Neutrophil (primary cell): Measurements from ENCODE around the gene RAP1B.
A peak's percentile ranks its signal among the peaks of the same experiment; 100 is the strongest.

Source experiments
- H3K27ac ChIP-seq: fragments of 200-600 bp; sonication (generic); 2 replicates; pipeline ENCODE4 v1.5.1; 2016; ENCODE audit warnings: mild to moderate bottlenecking, moderate library complexity
- H3K27me3 ChIP-seq: fragments of 200-600 bp; sonication (generic); 2 replicates; pipeline ENCODE4 v1.6.0; 2016; ENCODE audit warnings: mild to moderate bottlenecking
- H3K36me3 ChIP-seq: fragments of 200-600 bp; sonication (generic); 2 replicates; pipeline ENCODE4 v1.5.1; 2017
- H3K4me1 ChIP-seq, 2 experiments: fragments of 200-600 bp in 1 of 2; sonication (generic) in 1 of 2; 1 replicate in 1 of 2; 2 replicates in 1 of 2; pipeline versions ENCODE4 v1.5.1 to v1.6.1; 2013 to 2016; ENCODE audit warnings: low read depth in 1 of 2, low read length in 1 of 2, mild to moderate bottlenecking in 1 of 2, moderate library complexity in 1 of 2; ENCODE audit not compliant: control insufficient read depth in 1 of 2, insufficient read depth in 1 of 2
- H3K4me3 ChIP-seq, 2 experiments: fragments of 200-600 bp in 1 of 2; sonication (generic) in 1 of 2; 1 replicate in 1 of 2; 2 replicates in 1 of 2; pipeline ENCODE4 v1.5.1; 2013 to 2016; ENCODE audit warnings: low read depth in 1 of 2, low read length in 1 of 2, mild to moderate bottlenecking in 1 of 2, moderate library complexity in 1 of 2
- H3K9me3 ChIP-seq: fragments of 200-600 bp; sonication (generic); 2 replicates; pipeline ENCODE4 v1.5.1; 2016
- TF ChIP-seq, protein P1 (sequence below): fragments of 200-600 bp; sonication (generic); IDR thresholded peaks from 2 replicates; pipeline ENCODE4 v1.5.1; 2016; ENCODE audit warnings: antibody characterized with exemption

Gene RAP1B

DNA sequence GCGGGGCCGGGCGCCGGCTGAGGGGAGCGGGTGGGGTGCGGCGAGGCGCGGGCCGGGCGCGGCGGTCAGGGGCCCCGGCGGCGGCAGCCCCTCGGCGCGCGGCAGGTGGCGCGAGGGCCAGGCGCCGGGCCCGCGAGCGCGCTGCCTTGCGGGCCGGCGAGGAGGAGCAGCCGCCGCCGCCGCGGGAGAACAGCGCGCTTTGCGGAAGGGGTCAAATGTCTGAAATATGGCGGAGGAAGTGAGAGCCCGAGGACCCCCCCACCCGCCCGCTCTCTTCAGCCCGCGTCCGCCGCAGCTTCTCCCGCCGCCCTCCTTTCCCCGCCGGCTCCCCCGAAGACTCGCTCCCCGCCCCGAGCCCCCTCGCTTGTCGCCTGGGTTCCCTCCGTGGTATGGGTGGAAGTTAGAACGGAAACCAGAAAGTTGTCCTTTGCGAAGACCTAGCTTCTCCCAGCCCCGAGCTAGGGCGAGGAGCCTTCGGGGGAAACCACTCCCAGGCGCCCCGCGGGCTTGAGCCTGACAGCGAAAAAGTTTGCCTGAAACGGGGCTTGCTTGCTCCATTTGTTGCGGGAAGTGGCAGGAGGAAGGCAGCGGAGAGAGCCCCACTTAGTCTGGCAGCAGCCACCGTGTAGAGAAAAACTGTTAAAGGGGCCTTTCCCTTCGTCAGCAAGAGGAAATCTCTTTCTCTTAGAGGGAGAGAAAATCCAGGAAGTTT, 551 bp downstream of the RAP1B start:
- Histone ChIP-seq H3K27me3 (no peaks in the 10 kb centered on the region), H3K9me3 (no peaks in the 10 kb centered on the region), H3K36me3 (no peaks in the 10 kb centered on the region), H3K4me3 (peak overlapping the region; percentile 73 to 94), H3K27ac (peak overlapping the region; percentile 92), H3K4me1 (peaks cover 47 to 51% of the 10 kb centered on the region in 2 experiments)
- TF ChIP-seq, protein P1, sequence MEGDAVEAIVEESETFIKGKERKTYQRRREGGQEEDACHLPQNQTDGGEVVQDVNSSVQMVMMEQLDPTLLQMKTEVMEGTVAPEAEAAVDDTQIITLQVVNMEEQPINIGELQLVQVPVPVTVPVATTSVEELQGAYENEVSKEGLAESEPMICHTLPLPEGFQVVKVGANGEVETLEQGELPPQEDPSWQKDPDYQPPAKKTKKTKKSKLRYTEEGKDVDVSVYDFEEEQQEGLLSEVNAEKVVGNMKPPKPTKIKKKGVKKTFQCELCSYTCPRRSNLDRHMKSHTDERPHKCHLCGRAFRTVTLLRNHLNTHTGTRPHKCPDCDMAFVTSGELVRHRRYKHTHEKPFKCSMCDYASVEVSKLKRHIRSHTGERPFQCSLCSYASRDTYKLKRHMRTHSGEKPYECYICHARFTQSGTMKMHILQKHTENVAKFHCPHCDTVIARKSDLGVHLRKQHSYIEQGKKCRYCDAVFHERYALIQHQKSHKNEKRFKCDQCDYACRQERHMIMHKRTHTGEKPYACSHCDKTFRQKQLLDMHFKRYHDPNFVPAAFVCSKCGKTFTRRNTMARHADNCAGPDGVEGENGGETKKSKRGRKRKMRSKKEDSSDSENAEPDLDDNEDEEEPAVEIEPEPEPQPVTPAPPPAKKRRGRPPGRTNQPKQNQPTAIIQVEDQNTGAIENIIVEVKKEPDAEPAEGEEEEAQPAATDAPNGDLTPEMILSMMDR = no peak

DNA sequence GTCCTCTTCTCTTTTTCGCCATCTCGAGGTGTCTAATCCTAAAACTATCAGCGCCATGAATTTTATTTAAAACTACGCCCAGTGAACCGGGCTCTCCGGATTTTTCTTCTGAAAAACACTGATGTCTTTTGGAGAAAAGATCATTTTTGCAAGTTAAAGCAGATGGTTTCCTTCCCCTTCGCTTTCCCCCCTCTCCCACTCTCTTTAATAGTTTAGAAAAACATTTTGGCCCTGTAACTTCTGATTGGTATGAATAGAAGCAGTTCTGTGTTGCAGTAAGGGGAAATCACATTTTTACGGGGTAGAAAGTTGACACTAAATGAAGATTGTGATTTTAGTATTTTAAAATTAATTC, 1.1 kb downstream of the RAP1B start:
- Histone ChIP-seq H3K4me3 (peak overlapping the region; percentile 73 to 94), H3K9me3 (no peaks in the 10 kb centered on the region), H3K36me3 (no peaks in the 10 kb centered on the region), H3K27me3 (no peaks in the 10 kb centered on the region), H3K27ac (peak overlapping the region; percentile 92), H3K4me1 (peaks cover 51 to 52% of the 10 kb centered on the region in 2 experiments)
- TF ChIP-seq, protein P1 = no peak

DNA sequence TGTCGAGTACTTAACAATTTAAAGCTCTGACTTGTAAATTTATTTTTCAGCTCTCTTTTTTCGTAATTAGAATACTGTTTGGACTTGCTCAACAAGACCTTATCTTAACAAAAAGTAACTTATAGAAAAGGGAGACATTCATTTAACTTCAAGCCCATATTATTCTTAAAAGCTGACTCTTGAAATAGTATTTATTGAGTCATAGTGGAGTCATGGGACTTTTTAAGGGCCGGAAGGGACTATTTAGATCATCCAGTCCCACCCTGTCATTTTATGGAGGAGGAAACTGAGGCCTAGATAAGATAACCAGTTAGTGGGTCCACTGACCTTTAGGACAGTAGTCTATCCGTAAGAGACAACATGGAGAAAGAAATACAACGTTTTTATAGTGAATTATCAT, 1.5 kb downstream of the RAP1B start:
- Histone ChIP-seq H3K36me3 (no peaks in the 10 kb centered on the region), H3K9me3 (no peaks in the 10 kb centered on the region), H3K4me1 (peaks cover 53 to 55% of the 10 kb centered on the region in 2 experiments), H3K27me3 (no peaks in the 10 kb centered on the region), H3K27ac (peak overlapping the region; percentile 92), H3K4me3 (peak overlapping the region; percentile 73 to 94)
- TF ChIP-seq, protein P1 = no peak

DNA sequence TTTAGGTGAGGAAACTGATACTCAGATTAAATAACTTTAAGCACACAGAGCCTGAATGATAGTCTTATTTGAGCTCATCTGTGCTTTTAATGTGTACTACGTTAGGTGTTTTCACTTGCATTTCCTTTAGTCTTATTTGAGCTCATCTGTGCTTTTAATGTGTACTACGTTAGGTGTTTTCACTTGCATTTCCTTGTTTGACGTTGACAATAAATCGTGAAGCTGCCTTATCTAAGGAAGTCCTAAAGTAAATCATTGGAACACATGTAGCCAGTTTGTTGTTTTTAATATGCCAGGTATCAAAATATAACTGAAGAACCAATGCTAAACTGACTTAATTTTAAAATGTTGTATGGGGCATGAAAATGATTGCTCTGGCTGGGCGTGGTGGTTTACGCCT, 2.0 kb downstream of the RAP1B start:
- H3K4me1 ChIP-seq = peaks cover 54 to 60% of the 10 kb centered on the region in 2 experiments
- TF ChIP-seq, protein P1 = no peak
- H3K9me3 ChIP-seq = no peaks in the 10 kb centered on the region

DNA sequence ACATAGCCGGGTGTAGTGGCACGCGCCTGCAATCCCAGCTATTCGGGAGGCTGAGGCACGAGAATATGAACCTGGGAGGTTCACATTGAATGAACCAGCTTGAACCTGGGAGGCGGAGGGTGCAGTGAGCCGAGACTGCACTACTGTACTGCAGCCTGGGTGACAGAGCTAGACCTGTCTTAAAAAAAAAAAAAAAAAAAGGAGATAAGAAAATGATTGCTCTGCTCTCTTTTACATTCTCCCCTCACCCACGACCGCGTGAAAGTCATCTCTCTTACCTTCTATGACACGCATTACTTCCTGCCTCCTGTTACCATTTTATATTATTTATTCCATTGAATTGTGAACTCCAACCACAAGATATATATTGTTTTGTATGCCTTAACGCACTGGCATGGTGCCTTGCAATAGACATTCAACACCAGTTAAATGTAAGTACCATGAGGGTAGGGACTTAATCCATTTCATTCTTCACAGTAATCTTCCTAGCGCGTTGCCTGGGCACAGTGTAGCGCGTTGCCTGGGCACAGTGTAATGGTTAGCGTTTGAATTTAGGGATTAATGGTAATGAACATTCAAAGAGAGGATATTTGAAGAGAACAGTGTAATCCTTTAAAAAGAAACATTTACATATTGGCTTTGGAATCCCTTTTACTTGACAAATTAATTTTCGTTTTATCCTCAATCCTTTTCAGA, 2.7 kb downstream of the RAP1B start:
- peak overlapping the region; percentile 92 for H3K27ac ChIP-seq
- no peaks in the 10 kb centered on the region for H3K36me3 ChIP-seq
- TF ChIP-seq, protein P1 = no peak
- H3K4me3 ChIP-seq = peak overlapping the region; percentile 73 to 94
- H3K4me1 ChIP-seq = peaks cover 61 to 62% of the 10 kb centered on the region in 2 experiments
- H3K9me3 ChIP-seq = no peaks in the 10 kb centered on the region
- H3K27me3 ChIP-seq = no peaks in the 10 kb centered on the region

More for the DNA sequence above, 2.0 kb downstream of the RAP1B start:
- H3K27me3 ChIP-seq = no peaks in the 10 kb centered on the region
- peak overlapping the region; percentile 73 to 94 for H3K4me3 ChIP-seq
- no peaks in the 10 kb centered on the region for H3K36me3 ChIP-seq
- H3K27ac ChIP-seq = peak overlapping the region; percentile 92
